HG03354 (cell line): ENCODE results near the gene PLA1A.
"Not testable (repeated sequence)": the region's sequence is repeated elsewhere in the genome, so short reads cannot be mapped to it uniquely, and the experiment has no call there.

Experiments
- ATAC-seq: cut with Tn5 transposase; IDR thresholded peaks from one replicate; pipeline ENCODE4 v1.9.1; 2021; ENCODE audit warnings: mild to moderate bottlenecking; ENCODE audit not compliant: unreplicated experiment, poor library complexity, severe bottlenecking

Gene PLA1A

GRCh38 chr3:119658994-119659393 lies 61.3 kb downstream of the PLA1A start:
- ATAC-seq: no peak

DNA sequence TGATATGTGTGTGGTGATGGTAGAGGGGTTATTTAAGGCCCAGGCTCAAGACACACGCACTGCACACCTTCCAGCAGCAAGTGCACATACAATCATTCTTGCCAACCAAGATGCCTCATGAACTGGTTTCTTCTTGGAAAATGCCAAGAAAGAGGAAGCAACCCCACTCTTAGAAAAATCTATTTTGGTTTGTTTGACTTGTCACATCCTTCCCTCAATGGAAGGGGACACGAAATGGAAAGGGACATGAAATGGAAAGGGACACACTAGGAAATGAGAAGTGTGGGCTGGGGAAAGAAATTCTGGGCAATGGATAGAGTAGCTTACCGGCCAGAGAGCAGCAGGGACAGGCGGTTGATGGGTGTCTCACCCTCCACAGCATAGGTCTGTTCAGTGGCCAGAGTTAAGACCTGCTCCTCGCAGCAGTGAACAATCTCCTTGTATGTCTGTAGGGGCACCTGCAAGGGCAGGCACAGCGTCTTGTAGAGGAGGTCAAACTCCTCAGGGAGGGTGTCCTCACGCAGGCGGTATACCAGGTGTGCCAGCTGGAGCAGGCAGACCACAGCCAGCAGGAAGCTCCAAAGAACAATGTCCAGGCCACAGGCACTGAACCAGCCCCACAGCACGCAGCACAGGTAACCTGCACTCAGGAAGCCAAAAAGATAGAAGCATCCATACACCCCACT lies 62.1 kb downstream of the PLA1A start:
- ATAC-seq: no peak

- ATAC-seq: no peak
Observed at GRCh38 chr3:119660474-119661440, 63.1 kb downstream of the PLA1A start, which contains the start of gene POPDC2. POPDC2 (minus strand) TSS chr3:119660589; CDS start chr3:119660423, 166 bp downstream.

GRCh38 chr3:119662604-119663373 lies 65.1 kb downstream of the PLA1A start:
- no peak for ATAC-seq

DNA sequence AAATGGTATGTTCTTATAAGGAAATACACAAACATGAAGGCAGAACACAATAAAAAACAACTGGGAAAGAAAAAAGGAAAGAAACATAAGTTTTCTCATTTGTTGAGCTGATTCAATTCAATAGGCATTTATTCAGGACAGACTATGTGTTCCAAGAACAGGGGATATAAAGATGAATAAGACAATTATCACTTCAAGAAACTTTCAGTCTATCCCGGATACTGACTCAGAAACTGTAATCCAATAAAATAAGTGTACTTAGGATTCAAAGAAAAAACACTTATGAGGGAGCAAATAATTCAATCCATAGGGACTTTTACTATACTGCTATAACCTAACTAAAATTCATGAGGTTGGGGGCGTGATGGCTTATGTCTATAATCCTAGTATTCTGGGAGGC lies 66.2 kb downstream of the PLA1A start:
- ATAC-seq: no peak

- ATAC-seq: no peak
Observed at GRCh38 chr3:119664370-119664769, 66.7 kb downstream of the PLA1A start.

DNA sequence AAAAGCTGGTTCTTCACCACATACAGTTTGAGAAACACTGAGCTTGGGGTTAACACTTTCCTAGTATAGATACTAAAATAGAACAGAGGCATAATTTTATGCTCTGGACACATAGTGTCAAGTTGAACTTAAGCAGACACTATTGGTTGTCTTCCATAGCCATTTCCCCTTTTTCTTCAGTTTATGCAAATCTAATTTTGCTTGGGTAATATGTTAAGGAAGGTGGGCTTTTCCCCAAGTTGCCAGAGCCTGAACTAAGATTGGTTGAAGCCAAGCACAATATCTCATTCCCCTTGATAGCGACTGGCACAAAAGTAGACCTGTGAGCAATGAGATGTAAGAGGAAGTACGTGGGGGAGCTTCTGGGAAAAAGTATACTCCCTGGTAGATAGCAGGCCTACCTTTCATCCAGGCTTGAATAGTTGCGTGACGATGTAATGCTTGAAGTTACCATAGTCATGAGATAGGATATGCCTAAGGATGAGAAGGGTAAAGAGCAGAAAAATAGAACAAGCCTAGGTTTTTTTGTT lies 67.2 kb downstream of the PLA1A start:
- no peak for ATAC-seq

- ATAC-seq: no peak
Observed at GRCh38 chr3:119665954-119666559, 68.4 kb downstream of the PLA1A start.

- no peak for ATAC-seq
Observed at GRCh38 chr3:119669906-119670570, 72.4 kb downstream of the PLA1A start.

DNA sequence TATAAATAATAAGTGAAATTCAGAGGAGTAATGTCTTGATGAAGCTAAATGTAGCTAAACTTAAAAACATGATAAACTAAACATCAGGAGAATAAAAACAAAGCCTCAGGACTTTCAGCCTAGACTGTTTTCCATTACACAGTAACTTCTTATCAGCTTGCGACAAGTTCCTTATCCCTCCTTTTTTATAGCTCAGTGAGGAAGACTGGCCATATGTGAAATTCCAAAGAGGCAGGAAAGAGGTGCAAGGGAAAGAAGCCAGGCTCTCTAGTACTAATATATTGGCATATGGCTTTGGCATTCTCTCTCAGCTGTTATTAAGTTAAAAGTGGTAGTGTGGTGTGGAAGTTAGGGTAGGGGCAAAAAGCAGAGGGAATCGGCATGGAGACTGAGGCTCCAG lies 75.1 kb downstream of the PLA1A start:
- ATAC-seq: no peak

DNA sequence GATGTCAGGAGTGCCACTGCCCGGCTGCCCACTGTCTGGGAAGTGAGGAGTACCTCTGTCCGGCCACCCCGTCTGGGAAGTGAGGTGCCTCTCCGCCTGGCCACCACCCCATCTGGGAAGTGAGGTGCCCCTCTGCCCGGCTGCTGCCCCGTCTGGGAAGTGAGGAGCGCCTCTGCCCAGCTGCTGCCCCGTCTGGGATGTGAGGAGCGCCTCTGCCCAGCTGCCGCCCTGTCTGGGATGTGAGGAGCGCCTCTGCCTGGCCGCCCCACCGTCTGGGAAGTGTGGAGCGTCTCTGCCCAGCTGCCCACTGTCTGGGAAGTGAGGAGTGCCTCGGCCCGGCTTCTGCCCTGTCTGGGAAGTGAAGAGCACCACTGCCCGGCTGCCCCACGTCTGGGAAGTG lies 76.2 kb downstream of the PLA1A start:
- ATAC-seq: no peak

GRCh38 chr3:119675188-119675874 lies 77.6 kb downstream of the PLA1A start:
- ATAC-seq: no peak

DNA sequence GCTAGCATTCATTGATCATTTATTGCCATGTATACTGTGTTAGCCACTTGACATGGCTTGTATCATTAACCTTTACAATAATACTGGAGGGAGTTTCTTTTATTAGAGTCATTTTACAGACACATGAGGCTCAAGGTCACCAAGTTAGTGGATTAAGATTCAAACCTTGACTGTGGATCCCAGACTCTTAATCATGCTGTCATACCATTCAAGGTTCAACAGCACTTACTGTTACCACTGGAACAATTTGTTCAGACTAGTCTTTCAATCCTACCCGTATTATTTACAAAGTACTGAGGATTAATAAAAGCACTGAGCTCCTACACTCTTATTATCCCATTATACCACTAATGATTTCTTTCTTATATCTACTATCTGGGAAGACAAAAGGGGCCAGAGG lies 78.3 kb downstream of the PLA1A start:
- ATAC-seq: no peak

DNA sequence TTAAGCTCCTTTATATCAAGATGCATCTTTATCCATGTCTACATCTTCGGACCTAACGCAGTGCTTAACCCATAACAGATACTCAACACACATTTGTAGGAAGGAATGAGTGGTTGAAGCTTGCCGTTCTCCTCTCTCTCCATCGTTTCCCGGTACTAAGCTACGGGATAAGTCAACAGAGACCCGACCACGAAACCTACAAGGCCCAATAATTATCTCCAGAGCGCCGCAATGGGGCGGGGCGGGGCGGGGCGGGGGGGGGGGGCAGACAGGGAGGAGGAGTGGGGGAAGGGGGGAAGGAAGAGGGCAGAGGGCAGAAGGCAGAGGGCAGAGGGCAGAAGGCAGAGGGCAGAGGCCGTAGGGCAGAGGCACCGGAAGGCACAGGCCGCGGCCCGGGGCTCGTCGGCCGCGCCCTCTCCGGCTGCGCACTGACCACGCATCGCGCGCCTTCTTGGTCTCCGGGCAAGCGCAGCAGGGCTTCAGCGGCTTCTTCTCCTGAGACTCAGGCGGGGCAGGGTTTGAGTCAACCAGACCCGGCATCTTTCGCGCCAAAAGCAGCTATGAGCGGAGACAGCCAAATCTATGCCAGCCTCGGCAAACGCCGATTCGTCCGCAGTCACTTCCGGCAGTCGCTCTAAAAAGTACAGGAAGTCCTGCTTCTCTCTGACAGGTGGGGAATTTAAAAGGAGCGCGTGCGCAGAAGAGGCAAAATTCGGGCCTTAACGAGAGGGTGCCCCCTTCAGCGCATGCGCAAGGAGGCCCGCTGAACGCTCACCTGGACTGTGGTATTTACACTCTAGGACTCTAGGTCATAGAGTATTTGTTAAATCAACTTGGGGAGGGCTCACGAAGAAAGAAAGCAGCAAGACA lies 79.3 kb downstream of the PLA1A start, which contains the start of gene COX17:
COX17 (minus strand) TSS at position 636 of the 870 bp plus-strand sequence; CDS start at position 540, 96 bp downstream.
- ATAC-seq: peak; percentile 91

DNA sequence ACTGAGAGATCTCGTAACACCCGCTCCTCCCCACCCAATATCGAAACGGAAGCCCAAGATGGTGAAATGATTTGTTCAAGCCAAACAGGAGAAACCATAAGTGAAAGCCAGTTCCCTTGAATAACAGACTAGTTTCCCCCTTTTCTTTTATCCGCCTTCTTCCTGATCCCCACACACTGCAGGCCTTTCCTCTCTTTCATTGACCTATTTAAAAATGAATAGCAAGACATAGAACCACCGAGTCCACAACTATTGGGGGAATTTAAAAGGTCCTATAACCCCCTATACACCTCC lies 79.9 kb downstream of the PLA1A start:
- ATAC-seq: no peak

DNA sequence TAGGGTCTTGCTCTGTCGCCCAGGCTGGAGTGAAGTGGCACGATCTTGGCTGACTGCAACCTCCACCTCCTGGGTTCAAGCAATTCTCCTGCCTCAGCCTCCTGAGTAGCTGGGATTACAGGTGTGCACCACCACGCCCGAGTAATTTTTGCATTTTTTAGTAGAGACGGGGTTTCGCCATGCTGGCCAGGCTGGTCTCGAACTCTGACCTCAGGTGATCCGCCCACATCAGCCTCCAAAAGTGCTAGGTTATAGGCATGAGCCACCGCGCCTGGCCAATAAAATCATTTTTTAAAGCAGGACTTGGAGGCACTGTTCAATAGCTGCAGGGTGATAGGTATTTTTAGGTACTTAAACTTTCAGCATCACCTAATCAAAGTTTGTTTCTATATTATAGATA lies 80.5 kb downstream of the PLA1A start:
- ATAC-seq: not testable (repeated sequence)
